HCT116 (cell line): Measurements from ENCODE around the gene UBE2E3.

Experiments
- CTCF ChIP-seq, 3 experiments: fragments of 200-600 bp in 1 of 3; sonication (generic) in 1 of 3; IDR thresholded peaks in 2 of 3; conservative IDR thresholded peaks in 1 of 3; 2 replicates each; pipeline ENCODE4 v1.5.1; 2012 to 2017; ENCODE audit warnings: low read depth in 2 of 3, low read length in 2 of 3, antibody characterized with exemption in 1 of 3, borderline replicate concordance in 1 of 3, control low read depth in 1 of 3, mild to moderate bottlenecking in 1 of 3, mixed read lengths in 1 of 3, mixed run types in 1 of 3, moderate library complexity in 1 of 3; ENCODE audit not compliant: insufficient read depth in 1 of 3
- POLR2AphosphoS5 ChIP-seq: IDR thresholded peaks from 2 replicates; pipeline ENCODE4 v1.6.1; 2011; ENCODE audit warnings: mild to moderate bottlenecking, low read depth, low read length, moderate library complexity

GRCh38 chr2:181085734-181086133 is 105.3 kb downstream of the UBE2E3 start:
- TF ChIP-seq POLR2AphosphoS5 (no peak), CTCF (IDR thresholded peaks at IDR 0.05 in 2 of 3, conservative IDR thresholded peaks at IDR 0.05 in 1 of 3; ENCODE audit: borderline replicate concordance in 1 of 3, insufficient read depth in 1 of 3, low read depth in 2 of 3, low read length in 2 of 3) (no peak)
